B cell (primary cell): ENCODE results near the gene NLGN1. TPM values are rescaled to one million over a fixed set of nuclear protein-coding genes. Genes with fewer than 3 reads are reported as not detected.

ENCODE experiments used
- ATAC-seq: fragments of 200-7000 bp; cut with Tn5 transposase; one replicate; pipeline ENCODE4 v1.10.0; 2021; ENCODE audit warnings: low read depth, mild to moderate bottlenecking, moderate number of reproducible peaks, moderate library complexity
- CTCF ChIA-PET: fragments of 350-600 bp; sonication (Branson Sonifier 250); formaldehyde crosslinking; loops from one replicate; lab custom pipeline; 2021; ENCODE audit warnings: antibody characterized with exemption, inconsistent platforms; lab: Charles Lee
- POLR2A ChIA-PET: fragments of 350-600 bp; sonication (Branson Sonifier 250); formaldehyde crosslinking; loops from one replicate; lab custom pipeline; 2021; ENCODE audit warnings: antibody characterized with exemption; lab: Charles Lee
- DNase-seq: peaks from one replicate; pipeline ENCODE4 v3.0.0; 2013
- H2AFZ ChIP-seq: 2 replicates; pipeline ENCODE4 v1.6.1; 2012; ENCODE audit warnings: mild to moderate bottlenecking, low read depth, low read length; ENCODE audit not compliant: insufficient read depth, poor library complexity, severe bottlenecking
- H3K27ac ChIP-seq, 2 donors: 1 replicate in 1 of 2; 2 replicates in 1 of 2; pipeline ENCODE4 v1.5.1; 2012 to 2013; ENCODE audit warnings: low read length in 2 of 2, mild to moderate bottlenecking in 2 of 2, moderate library complexity in 1 of 2
- H3K27me3 ChIP-seq, 4 experiments: fragments of 200-600 bp in 1 of 4; sonication (generic) in 1 of 4; replicated peaks in 1 of 4; 1 replicate in 2 of 4; 2 replicates in 2 of 4; pipeline versions ENCODE4 v1.6.1 to v1.7.0; 2013 to 2016; ENCODE audit warnings: low read length in 3 of 4, mild to moderate bottlenecking in 2 of 4, mixed read lengths in 1 of 4, moderate library complexity in 1 of 4; ENCODE audit not compliant: insufficient read depth in 4 of 4, control insufficient read depth in 3 of 4; ENCODE audit errors: control extremely low read depth in 1 of 4
- H3K36me3 ChIP-seq, 2 experiments: replicated peaks in 1 of 2; 1 replicate in 1 of 2; 2 replicates in 1 of 2; pipeline versions ENCODE4 v1.6.1 to v1.7.1; 2013; ENCODE audit warnings: low read length in 1 of 2; ENCODE audit not compliant: insufficient read depth in 2 of 2, control insufficient read depth in 1 of 2; ENCODE audit errors: control extremely low read depth in 1 of 2, extremely low read depth in 1 of 2
- H3K4me1 ChIP-seq, 2 donors: fragments of 200-600 bp in 1 of 2; sonication (generic) in 1 of 2; 1 replicate in 1 of 2; 2 replicates in 1 of 2; pipeline versions ENCODE4 v1.5.1 to v1.6.1; 2013 to 2017; ENCODE audit warnings: low read length in 2 of 2; ENCODE audit not compliant: control insufficient read depth in 2 of 2, insufficient read depth in 2 of 2
- H3K4me2 ChIP-seq: replicated peaks from 2 replicates; pipeline ENCODE3; 2012; ENCODE audit warnings: mild to moderate bottlenecking, low read depth, low read length; ENCODE audit not compliant: poor library complexity, severe bottlenecking
- H3K4me3 ChIP-seq, 5 experiments: fragments of 200-600 bp in 1 of 5; sonication (generic) in 1 of 5; 1 replicate in 3 of 5; 2 replicates in 2 of 5; pipeline versions ENCODE4 v1.5.1 to v1.7.0; 2011 to 2016; ENCODE audit warnings: low read length in 4 of 5, mild to moderate bottlenecking in 4 of 5, low read depth in 2 of 5, control low read depth in 1 of 5, moderate library complexity in 1 of 5; ENCODE audit not compliant: insufficient read depth in 1 of 5; ENCODE audit errors: control extremely low read depth in 1 of 5, extremely low read depth in 1 of 5
- H3K79me2 ChIP-seq: fragments of 200-600 bp; sonication (generic); one replicate; pipeline ENCODE4 v1.6.0; 2016; ENCODE audit warnings: low read length; ENCODE audit not compliant: control insufficient read depth, insufficient read depth
- H3K9ac ChIP-seq: fragments of 200-600 bp; sonication (generic); 2 replicates; pipeline ENCODE4 v1.6.1; 2017; ENCODE audit warnings: mild to moderate bottlenecking, low read length, moderate library complexity
- H3K9me3 ChIP-seq, 3 donors: one replicate each; pipeline versions ENCODE4 v1.6.1 to v1.7.1; 2013; ENCODE audit warnings: low read length in 2 of 3; ENCODE audit not compliant: control insufficient read depth in 2 of 3, insufficient read depth in 1 of 3; ENCODE audit errors: control extremely low read depth in 1 of 3
- H4K20me1 ChIP-seq: 2 replicates; pipeline ENCODE4 v1.6.0; 2012; ENCODE audit warnings: mild to moderate bottlenecking, low read length; ENCODE audit not compliant: insufficient read depth, control insufficient read depth, poor library complexity, severe bottlenecking
- H3K27ac Mint-ChIP-seq: one replicate; pipeline ENCODE4 v1.8.0; 2021; ENCODE audit warnings: mixed read lengths
- H3K27me3 Mint-ChIP-seq: one replicate; pipeline ENCODE4 v1.8.0; 2021; ENCODE audit warnings: mixed read lengths
- H3K4me1 Mint-ChIP-seq: one replicate; pipeline ENCODE4 v1.8.0; 2021; ENCODE audit warnings: mixed read lengths
- H3K4me3 Mint-ChIP-seq: one replicate; pipeline ENCODE4 v1.8.0; 2021; ENCODE audit warnings: mixed read lengths
- H3K9me3 Mint-ChIP-seq: one replicate; pipeline ENCODE4 v1.8.0; 2022; ENCODE audit warnings: mixed read lengths; ENCODE audit not compliant: insufficient read depth
- CTCF ChIP-seq: fragments of 200-600 bp; IDR thresholded peaks from one replicate; pipeline ENCODE4 v1.8.0; 2022; ENCODE audit warnings: antibody characterized with exemption, mild to moderate bottlenecking
- EZH2 ChIP-seq: IDR thresholded peaks from 2 replicates; pipeline ENCODE4 v1.6.1; 2012; ENCODE audit warnings: borderline replicate concordance, low read depth, mild to moderate bottlenecking, moderate library complexity, low read length; ENCODE audit not compliant: insufficient read depth, poor library complexity, severe bottlenecking
- WGBS: methylation state at CpG from one replicate; pipeline ENCODE4 v1.1.5; 2013; ENCODE audit warnings: missing lambda C conversion rate; ENCODE audit not compliant: insufficient coverage; 5-methylcytosine and 5-hydroxymethylcytosine counted together
- intact Hi-C: fragments of 100-400 bp; cut with micrococcal nuclease; formaldehyde crosslinking; loops from one replicate; pipeline ENCODE4 v1.10.0; 2022
- polyA plus RNA-seq: library from polyadenylated mRNA; depleted of rRNA; stranded (reverse); fragments of >200 nt; gene quantifications from 2 replicates; pipeline ENCODE4 v1.2.3, GENCODE V29; 2012
- total RNA-seq, 2 donors: library from RNA; stranded (reverse); fragments of 120-200 nt in 1 of 2; gene quantifications; 1 replicate in 1 of 2; 2 replicates in 1 of 2; pipeline versions ENCODE4 v1.2.3 to v1.2.4, GENCODE V29; 2013 to 2022

Gene NLGN1
- total and polyA plus RNA-seq, 2 donors (not counting 1 experiment from before 2014, with no cell fraction given), result not detected

- DNase-seq (no peak), ATAC-seq (no peak)
- 67% methylated on average over 3 of the region's 3 CpGs for WGBS
- H3K9me3 ChIP-seq, result no peaks in the 10 kb centered on the region
- H3K4me1 ChIP-seq, result no peaks in the 10 kb centered on the region
- H3K27me3 ChIP-seq, result no peaks in the 10 kb centered on the region
- H3K9ac ChIP-seq, result no peak overlapping the region
- no peak overlapping the region for H3K4me2 ChIP-seq
- no peak for TF ChIP-seq CTCF
- TF ChIP-seq EZH2, result no peak
- Mint-ChIP-seq H3K27ac (no peak overlapping the region), H3K27me3 (no peaks in the 10 kb centered on the region), H3K9me3 (no peaks in the 10 kb centered on the region), H3K4me3 (no peak overlapping the region), H3K4me1 (no peaks in the 10 kb centered on the region)
- H3K27ac ChIP-seq, result no peak overlapping the region
- intact Hi-C loops, result no loop called here
- no peak overlapping the region for H3K4me3 ChIP-seq
- H3K36me3 ChIP-seq, result no peaks in the 10 kb centered on the region
- H3K79me2 ChIP-seq, result no peaks in the 10 kb centered on the region
- no peaks in the 10 kb centered on the region for H4K20me1 ChIP-seq
- ChIA-PET POLR2A (no interaction called here), CTCF (no interaction called here)
- H2AFZ ChIP-seq, result no peak overlapping the region
These were observed 445.5 kb downstream of the NLGN1 start for GRCh38 chr3:173843060-173843459.

- no peaks in the 10 kb centered on the region for H3K79me2 ChIP-seq
- intact Hi-C loops, result no loop called here
- no peaks in the 10 kb centered on the region for H3K9me3 ChIP-seq
- WGBS, result no CpG with 5 or more reads among the region's 2 CpGs
- ChIA-PET POLR2A (no interaction called here), CTCF (no interaction called here)
- H3K27ac ChIP-seq, result no peak overlapping the region
- no peak overlapping the region for H3K4me3 ChIP-seq
- H3K27me3 ChIP-seq, result no peaks in the 10 kb centered on the region
- H3K4me2 ChIP-seq, result no peak overlapping the region
- TF ChIP-seq CTCF, result no peak
- TF ChIP-seq EZH2, result no peak
- Mint-ChIP-seq H3K9me3 (peaks cover 2% of the 10 kb centered on the region), H3K4me3 (no peak overlapping the region), H3K4me1 (no peaks in the 10 kb centered on the region), H3K27me3 (no peaks in the 10 kb centered on the region), H3K27ac (no peak overlapping the region)
- H3K9ac ChIP-seq, result no peak overlapping the region
- ATAC-seq, result no peak
- H2AFZ ChIP-seq, result no peak overlapping the region
- no peak for DNase-seq
- no peaks in the 10 kb centered on the region for H4K20me1 ChIP-seq
- H3K4me1 ChIP-seq, result no peaks in the 10 kb centered on the region
- no peaks in the 10 kb centered on the region for H3K36me3 ChIP-seq
These were observed 449.0 kb downstream of the NLGN1 start for GRCh38 chr3:173846584-173846983.
